GM19452 (cell line): ENCODE data around the gene CDH4.

Source experiments
- ATAC-seq: cut with Tn5 transposase; IDR thresholded peaks from one replicate; pipeline ENCODE4 v1.9.1; 2021; ENCODE audit not compliant: unreplicated experiment

CDH4 gene

DNA sequence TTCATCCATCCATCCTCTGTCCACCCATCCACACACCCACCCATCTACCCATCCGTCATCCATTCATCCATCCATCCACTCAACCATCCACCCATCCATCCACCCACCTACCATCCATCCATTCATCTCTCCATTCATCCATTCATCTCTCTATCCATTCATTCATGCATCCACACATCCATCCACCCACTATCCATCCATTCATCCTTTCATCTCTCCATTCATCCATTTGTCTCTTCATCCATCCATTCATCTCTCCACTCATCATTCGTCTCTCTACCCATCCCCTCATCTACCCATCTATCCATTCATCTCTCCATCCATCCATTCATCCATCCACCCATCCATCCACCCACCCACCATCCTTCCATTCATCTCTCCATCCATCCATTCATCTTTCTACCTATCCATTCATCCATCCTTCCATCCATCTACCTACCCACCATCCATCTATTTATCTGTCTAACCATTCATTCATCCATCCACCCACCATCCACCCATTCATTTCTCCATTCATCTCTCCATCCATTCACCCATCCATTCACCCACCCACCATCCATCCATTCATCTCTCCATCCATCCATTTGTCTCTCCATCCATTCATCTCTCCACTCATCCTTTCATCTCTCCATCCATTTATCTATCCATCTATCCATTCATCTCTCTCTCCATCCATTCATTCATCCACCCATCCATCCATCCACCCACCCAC is 538.2 kb downstream of the CDH4 start:
- ATAC-seq: no peak

DNA sequence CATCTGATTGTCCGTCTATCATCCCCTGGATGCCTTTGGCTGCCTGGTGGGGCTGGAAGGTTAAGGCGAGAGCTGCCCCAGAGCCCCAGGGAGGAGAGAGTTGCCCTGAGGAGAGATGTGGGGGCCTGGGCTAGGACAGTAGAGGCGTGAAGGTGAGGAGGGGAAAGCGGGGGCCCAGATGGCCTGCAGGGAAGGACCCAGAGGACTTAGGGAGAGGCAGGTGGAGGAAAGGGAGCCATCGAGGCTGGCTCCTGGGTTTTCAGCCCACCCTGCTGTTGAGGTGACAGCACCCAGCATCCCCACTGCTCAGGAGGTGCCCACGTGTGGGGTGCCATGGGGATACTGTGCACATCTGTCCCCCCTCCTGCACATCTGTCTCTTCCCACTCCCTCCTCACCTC is 539.9 kb downstream of the CDH4 start:
- ATAC-seq: no peak

DNA sequence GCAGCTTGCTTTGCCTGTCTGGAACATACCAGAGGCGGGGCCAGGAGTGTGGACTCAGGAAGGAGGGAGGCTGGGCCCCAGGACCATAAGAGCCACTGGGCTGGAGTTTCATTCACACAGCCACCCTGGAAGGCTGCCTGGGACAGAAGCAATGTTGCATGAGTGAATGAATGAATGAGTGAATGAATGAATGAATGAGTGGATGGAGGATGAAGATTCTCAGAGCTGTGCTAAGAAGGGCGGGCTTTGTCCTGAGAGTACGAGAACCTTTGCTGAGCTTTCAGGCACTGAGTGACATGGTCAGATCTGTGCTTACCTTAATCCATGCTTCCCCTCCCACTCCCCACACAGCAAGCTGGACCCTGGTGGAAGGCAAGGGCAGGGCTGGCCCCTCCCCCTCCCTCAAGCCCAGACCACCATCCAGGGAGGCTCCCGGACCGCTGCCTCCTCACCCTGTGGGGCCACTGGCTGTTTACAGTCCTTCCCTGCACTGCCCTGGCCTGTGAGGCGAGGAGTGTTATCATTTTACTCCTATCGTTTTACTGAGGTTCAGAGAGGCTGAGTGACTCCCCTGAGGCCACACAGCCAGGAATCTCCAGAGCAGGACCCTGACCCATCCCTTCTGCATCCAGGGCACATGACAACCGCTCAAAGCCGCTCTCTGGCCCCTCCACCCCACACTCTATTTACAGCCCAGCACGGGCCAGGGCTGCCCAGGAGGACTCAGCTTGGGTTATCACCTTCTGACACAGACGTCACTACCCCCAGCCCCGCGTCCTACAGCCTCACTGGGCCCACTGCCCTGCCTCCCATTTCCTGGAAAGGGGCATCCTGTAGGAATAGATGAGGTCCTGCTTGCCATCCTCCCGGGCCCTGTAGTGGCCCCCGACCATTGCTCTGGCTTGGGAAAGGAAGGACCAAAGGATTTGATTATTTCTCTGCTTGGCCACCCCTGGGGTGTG is 543.9 kb downstream of the CDH4 start:
- ATAC-seq: no peak

DNA sequence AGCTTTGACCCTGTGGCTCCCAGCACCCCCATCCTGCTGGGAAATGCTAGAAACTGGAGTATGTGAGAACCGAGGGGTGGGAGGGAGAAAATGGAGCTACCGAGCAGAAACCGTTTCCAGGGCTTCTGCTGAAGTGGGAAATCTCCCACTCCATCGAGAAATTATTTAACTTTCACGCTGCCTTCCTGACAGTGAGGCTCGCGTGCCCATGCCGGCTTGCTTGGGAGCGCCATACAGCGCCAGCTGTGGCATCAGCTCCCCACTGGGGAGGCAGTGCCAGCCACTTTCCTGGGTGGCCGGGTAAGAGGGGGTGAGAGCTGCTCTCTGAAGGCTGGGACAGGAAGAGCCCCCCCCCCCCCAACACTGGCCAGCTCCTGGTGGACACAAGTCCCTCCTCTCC is 544.7 kb downstream of the CDH4 start:
- ATAC-seq: no peak

DNA sequence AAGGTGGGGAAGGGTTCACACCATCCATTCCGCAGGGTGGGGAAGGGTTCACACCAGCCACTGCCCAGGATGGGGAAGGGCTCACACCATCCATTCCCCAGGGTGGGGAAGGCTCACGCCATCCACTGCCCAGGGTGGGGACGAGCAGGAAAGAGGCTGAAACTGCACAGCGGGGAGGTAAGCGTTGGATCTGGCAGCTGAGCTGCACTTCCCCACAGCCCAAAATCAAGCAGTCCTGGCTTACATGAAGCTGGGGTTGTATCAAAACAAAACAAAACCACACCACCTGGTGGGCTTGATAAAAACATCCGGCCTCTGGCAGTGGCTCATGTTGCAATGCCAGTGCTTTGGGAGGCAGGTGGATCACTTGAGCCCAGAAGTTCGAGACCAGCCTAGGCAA is 545.1 kb downstream of the CDH4 start:
- ATAC-seq: no peak

DNA sequence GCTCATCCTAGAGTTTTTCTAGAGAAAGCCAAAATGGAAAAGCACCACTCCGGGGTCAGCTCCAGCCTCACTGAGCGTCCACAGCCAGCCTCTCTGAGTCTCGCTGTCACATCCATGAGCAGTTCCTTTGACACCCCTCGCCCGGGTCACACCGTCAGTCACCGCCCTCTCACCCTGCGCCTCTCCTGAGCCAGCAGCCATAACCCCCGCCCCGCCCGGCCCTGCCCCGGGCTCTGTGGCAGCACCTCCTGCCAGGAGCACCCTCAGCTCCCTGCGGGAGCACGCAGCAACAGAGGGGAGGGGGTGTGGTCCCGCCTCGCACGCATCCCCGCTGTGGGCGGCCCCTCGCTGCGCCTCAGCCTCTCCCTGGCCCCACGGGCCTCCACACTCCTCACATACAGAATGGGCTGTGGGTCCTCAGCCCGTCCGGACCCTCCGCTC is 545.9 kb downstream of the CDH4 start:
- ATAC-seq: no peak

DNA sequence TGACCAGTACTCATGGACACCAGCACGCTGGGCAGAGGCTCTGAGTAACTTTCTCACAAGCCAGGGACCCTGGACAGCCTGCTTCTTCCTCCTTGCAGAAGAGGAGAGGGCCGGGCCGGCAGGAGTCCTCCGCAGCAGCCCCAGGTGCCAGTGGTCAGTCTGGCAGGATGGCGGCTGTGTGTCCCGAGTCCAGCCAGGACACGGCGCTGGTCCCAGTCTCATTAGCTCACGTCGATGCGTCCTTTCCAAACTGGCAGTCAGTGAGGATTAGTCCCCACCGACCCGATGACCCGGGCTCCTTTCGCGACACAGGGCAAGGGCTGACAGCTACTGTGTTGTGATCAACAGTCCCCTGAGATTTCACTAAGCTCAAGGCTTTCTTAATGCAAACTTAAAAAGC is 546.6 kb downstream of the CDH4 start:
- ATAC-seq: no peak

DNA sequence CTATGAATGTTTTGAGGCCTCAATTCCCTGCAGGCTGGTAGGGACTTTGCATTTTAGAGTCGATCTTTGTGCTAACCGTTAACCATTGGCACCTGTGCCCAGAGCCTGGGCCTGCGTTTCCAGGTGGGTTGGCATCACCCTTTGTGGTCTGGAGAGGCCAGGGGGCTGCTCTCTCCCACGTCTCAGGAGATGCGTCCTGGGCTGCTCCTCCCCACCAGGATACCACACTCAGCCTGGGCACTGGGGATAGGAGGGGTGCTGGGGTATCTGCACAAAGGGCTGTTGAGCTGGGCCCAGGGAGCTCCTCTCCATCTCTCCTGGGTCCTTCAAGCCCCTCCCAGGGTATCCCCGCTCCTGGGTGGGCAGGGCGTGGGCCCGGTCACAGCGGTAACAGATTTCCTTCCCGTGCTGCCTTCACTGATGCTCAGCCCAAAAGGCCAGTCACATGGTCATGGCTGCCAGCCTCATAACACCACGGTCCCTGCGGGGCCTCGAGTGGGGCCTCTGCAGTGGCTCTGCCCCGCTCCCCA is 547.4 kb downstream of the CDH4 start:
- no peak for ATAC-seq

DNA sequence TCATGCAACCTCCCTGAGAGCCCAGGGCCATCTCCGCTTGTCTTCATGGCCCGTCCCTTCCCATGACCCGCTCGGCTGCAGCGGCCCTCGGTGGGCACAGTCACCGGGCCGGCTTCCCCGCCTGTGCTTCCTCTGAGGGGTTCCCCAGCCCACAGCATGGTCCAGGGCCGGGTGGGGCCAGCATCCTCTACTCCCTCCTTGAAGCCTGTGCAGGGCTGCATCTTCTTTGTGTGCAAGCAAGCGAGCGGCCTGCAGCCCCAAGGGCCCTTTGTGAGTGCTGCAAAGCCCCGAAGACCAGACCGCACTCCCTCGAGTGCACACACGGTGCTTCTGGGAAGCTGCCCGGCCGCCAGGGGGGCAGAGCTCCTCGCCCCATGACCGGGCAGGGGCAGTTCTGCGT is 547.9 kb downstream of the CDH4 start:
- no peak for ATAC-seq

DNA sequence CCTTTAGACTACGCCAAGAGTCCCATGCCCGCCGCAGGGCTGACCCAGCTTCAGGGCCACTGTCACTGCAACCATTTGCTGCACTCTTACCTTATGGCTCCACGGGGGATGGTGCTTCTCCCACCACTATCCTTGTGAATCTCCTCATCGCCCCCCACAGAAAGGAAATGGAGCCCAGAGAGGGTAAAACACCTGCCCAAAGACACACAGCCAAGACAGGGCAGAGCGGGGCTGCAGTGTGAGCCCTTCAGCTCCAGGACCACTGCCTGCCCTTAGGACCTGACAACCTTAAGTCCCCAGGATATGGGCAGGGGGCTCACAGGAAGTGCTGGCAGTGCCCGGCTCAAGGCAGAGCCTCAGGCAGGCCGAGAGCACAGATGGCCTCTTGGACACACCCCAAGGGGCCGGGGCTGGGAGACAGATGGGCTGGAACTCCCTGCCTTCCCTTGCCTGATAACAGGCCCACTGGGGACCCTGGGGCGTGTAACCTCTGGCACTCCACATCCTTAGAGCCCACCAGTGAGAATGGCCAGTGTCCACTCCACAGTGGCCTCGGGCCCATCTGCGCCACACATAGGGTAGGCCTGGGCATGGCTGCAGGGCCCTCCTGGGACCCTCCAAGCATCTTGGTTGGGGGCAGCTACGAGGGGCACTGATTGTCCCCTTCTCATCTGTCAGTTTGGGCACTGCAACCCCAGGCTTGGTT is 548.5 kb downstream of the CDH4 start:
- ATAC-seq: no peak

DNA sequence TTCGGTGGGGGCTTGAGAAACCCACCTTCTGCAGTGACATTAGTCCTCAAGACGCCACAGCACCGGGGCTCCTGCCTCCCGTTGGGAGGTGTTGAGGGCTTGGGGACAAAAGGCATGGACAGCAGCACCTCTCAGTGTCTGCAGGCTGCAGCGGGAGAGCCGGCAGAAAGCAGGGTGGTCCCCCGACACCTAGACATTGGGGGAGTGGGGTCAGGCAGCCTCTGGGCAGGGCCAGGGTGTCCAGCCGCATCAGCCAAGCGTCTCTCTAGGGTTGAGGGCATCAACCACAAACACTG is 549.0 kb downstream of the CDH4 start:
- no peak for ATAC-seq

DNA sequence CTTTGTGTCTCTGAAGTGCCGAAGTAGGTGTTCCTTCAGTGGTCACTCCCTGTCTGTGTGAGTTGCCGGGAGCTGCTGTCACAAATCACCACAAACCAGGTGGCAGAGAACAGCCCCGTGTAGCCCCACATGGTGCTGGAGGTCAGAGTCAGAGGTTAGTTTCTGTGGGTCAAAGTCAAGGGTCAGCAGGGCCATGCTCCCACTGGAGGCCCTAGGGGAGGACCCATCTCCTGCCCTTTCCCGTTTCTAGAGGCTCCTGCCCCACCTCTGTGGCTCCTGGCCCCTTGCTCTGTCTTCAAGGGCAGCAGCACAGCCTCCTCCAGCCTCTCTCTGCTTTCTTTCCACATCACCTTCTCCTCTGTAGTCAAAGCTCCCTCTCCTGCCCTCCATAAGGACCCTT is 549.4 kb downstream of the CDH4 start:
- no peak for ATAC-seq

DNA sequence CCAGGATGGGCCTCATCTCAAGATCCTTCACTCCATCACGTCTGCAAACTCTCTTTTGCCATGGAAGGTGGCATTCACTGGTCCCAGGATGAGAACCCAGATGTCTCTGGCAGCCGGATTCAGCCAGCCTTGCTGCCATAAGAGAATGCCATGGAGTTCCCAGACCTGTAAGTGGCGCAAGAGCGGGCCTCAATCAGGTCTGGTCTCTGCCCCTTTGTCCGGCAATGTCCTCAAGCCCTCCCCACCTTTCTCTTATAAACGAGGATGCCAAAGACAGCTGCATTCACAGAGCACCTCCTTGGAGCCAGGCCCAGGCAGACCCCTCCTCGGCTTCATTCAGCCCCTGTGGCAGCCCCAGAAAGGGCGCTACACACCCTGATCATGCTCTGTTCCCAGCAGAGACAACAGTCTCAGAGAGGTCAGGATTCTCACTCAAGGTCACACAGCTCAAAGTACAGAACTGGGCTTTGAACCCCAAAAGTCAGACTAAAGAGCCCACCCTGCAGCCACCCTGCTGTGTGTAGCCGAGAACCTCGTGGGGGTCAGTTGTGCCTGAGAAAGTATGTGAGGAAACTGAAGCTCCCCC is 549.9 kb downstream of the CDH4 start:
- ATAC-seq: no peak

DNA sequence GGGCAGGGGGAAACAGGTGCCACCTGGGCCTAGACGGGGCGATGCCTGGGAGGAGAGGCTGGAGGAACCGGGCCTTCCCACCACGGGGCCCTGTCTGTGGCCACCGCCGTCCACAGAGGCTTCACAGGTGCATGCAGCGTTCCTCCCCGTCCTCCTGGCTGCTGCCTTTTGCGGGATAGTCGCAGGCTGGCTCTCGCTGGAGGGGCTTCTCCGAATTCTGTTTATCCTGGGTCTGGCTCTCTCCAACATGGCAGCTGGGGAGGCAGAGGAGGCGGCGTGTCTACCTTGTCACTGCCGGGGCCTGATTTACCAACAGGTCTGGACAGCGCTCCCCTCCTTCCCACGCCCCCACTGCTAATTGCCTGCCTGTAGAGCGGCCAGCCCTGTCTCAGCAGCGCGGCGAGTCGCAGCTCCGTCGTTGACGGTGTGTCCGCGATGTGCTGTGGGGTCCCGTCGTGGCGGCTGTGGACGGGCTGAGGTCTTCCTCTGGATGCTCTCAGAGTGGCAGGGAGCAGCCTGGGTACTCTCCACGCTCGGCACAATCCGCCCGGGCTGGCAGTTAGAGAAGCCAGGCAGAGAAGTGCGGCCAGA is 550.8 kb downstream of the CDH4 start:
- ATAC-seq: no peak

DNA sequence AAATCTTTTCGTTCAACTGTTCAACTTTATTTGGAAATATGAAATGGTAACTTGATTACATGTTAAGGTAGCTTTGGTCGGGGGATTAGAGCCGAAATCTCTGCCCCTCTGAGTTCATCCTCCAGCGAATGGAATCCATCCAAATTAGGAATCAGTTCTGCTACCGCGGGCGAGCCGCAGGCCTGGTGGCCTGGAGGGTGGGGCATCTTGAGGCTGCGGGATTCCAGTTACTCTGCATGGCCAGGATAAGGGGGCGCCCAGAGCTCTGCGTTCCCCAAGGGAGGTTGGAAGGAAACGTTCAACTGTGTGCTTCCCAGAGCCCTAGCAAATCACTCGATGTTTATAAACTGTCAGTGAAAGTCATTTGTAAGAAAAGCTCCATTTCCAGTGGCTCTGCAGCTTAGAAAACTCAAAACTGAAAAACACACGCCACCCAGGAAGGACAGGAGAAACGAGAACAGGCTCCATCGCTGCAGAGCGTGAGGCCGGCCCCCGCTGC is 551.4 kb downstream of the CDH4 start:
- ATAC-seq: no peak

DNA sequence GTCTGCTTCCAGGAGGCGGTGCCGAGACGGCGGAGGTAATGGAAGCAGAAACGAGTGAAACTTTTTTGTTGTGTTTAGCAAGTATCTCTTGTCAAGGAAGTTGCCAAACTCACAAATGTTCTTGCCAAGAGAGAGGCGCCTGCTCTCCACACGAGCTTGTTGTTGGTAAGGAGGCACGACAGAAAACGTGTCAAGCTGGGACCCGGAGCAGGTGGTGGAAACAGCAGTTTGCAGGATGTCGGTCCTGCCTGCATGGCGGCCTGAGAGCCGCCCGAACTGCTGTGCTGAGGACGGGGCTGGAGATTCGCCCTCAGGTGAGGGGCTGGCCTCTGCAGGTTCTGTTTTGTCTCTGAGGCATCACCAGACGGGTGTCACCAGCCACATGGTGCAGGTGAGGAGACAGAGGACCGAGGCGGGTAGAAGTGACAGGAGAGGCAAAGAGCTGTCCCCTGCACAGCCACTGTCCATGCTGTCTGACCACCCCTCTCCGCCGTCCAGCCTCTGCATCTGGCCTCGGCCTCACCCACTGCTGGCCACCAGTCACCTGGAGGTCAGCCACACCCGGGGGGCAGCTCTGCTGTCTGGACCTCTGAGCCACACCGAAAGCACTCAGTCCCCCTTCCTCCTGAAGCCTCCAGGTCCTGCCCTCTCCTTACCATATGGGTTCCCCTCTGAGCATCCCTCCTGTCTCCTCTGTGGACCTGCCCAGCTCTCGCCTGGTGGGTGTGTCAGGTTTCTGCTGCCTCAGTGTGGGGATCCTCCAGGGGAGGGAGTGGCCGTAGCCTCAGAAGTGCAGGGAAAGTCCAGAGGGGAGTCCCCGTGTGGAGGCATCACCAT is 552.1 kb downstream of the CDH4 start:
- no peak for ATAC-seq

DNA sequence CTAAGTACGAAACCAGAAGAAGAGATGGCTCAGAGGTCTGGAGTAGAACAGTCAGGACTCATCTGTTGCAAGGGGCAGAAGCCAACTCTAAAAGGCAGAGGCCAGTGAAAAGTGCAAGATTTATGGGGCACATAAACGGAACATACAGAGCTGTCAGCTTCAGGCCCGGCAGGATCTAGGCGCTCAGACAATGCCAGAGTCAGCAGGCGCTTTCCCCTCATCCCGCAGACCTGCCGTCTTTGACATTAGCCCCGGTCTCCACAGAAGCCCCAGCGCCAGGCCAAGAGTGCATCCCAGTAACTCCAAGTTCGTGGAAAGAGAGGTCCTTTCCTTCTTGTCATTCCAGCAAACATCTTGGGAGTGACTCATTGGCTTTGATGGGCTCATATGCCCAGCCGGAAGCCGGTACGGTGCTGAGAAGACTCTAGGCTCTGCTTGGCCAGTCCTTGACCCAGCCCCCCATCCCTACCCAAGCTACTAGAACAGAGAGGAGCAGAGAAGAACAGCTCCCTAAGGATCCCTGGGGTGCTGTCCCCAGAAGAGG is 552.8 kb downstream of the CDH4 start:
- ATAC-seq: no peak

DNA sequence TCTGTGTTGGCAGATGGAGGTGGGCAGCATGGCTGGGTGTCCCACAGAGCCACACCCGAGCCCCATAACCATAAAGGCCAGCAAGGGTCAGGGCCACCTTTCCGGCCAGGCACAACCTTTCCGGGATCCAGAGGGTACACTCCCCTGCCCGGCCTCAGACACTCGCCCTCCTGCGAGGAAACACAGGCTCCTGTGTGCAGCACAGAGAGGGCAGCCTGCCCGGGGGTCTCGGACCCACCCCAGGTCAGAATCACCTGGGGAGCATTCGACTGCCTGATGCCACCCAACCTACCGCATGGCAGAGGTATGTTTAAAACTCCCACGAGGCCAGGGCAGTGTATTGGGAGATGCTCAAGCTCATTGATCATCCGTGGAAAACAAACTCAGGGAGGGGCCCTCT is 553.3 kb downstream of the CDH4 start:
- no peak for ATAC-seq

DNA sequence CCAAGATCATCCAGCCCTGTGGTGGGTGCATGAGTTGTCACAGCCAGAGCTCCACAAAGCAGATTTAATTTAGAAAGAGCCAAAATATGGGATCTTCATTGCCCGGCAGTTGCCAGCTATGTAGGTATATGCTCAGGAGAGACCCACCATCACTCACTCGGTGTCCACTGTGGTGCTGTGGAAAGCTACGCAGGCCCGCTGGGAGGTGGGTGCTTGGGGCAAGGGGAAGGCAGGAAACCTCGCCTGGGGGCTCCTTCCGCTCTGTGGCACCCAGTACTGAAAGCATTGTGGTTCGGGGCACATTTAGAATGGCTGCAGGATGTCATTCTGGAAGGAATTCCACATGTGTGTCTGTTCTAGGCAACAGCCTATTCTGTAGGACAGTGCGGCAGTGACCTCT is 553.7 kb downstream of the CDH4 start:
- no peak for ATAC-seq

DNA sequence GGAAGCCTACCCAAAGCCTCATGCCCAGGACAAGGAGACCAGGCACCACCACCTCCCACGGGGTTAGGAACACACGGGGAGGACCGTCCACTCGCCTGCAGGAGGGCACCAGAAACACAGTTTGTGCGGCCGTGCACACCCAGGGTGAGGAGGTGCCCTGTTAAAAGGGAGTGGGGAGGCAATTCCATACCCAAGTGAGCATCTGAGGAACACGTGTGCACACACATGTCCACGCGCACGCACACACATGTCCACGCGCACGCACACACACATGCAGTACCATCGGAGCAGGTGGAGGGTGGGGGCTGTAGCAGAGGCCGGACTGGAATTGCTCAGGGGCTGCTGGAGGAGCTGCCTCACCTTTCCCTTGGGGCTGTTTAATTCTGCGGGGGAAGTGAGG is 554.3 kb downstream of the CDH4 start:
- ATAC-seq: no peak
